ENCODE data around the gene ECT2.
"Not testable (repeated sequence)": the region's sequence is repeated elsewhere in the genome, so short reads cannot be mapped to it uniquely, and the experiment has no call there.

ECT2 gene

GRCh38 chr3:172813462-172813861 lies 62.9 kb downstream of the ECT2 start:
- DNase-seq: no peak

DNA sequence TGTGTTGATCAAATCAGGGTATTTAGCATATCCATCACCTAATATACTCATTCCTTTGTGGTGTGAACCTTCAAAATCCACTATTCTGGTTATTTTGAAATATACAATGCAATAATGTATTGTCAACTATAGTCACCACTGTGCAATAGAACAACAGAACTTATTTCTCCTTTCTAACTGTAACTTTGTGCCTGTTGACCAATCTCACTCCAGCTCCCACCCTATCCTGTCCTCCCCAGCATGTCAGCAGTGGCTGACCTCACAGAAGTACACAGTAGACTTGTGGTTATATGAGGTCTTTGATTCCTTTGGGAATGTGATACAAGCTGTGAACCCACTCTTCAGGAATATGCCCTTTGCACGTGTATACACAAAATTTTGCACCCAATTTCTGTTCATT lies 64.2 kb downstream of the ECT2 start:
- no peak for DNase-seq

DNA sequence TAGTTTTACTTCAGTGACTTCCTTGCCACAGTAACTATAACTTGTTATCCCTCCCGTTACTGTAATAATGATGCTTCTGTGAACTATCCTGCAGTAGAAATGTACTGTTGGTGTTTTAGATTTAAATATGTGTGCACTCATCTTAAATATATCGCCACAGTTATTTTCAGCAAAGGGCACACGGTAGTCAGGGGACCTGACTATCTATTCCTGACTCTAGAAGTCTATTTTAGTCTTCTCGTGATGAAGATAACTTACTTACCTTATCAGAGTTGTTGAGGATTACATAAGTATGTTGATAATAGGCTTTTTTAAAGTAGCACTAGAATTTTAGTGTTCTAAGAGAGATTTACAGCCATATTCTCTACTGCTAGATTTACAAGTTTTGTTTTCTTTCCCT lies 65.3 kb downstream of the ECT2 start:
- no peak for DNase-seq

GRCh38 chr3:172816281-172816680 lies 65.8 kb downstream of the ECT2 start:
- no peak for DNase-seq

- DNase-seq: no peak
These were observed 66.4 kb downstream of the ECT2 start for GRCh38 chr3:172816968-172817367.

DNA sequence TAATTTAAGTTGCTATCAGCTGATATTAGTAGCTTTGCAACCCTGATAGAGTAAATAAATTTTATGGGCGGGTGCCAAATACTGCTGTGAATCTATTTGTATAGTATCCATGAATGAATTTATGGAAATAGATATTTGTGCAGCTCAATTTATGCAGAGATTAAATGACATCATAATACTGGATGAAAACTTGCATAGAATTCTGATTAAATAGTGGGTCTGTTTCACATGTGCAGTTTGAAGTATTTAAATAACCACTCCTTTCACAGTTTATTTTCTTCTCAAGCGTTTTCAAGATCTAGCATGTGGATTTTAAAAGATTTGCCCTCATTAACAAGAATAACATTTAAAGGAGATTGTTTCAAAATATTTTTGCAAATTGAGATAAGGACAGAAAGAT lies 70.0 kb downstream of the ECT2 start:
- no peak for DNase-seq

DNA sequence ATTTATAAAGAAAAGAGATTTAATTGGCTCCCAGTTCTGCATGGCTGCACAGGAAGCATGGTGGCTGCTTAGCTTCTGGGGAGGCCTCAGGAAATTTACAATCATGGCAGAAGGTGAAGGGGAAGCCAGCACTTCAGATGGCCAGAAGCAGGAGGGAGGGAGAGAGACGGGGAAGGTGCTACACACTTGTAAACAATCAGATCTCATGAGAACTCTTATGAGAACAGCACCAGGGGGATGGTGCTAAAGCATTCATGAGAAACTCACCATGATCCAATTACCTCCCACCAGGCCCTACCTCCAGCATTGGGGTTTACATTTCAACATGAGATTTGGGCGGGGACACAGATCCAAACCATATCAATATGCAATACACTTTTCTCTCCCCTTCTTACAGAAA lies 73.7 kb downstream of the ECT2 start:
- no peak for DNase-seq

DNA sequence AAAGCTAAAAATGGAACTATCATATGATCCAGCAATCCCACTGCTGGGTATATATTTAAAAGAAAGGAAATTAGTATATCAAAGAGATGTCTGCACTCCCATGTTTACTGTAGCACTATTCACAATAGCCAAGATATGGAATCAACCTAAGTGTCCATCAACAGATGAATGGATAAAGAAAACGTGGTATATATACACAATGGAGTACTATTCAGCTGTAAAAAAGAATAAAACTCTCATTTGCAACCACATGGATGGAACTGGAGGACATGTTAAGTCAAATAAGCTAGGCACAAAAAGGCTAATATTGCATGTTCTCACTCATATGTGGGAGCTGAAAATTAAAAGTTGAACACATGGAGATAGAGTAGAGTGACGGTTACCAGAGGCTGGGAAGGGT lies 76.7 kb downstream of the ECT2 start:
- DNase-seq: not testable (repeated sequence)

GRCh38 chr3:172832983-172833382 lies 82.5 kb downstream of the ECT2 start:
- DNase-seq: no peak

GRCh38 chr3:172836390-172836997 lies 86.0 kb downstream of the ECT2 start:
- DNase-seq: peak; percentile 46

DNA sequence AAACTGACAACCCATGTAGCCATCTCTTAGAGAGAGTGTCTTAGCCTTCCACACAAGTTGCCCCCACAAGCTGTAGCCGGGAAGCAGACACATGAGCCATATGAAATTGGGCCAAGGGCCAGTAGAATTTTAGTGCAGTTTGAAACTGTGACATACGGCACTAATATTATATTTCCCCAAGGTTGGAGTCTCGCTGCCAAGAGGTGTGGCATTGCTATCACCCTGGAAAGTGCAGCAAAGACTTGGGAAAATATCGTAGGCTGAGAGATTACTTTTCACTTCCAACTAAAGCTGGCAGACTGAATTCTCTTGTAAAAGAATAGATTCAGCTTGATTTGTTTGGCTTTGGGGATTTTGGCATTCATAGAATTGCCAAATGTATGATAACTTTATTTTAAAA lies 89.2 kb downstream of the ECT2 start:
- no peak for DNase-seq

DNA sequence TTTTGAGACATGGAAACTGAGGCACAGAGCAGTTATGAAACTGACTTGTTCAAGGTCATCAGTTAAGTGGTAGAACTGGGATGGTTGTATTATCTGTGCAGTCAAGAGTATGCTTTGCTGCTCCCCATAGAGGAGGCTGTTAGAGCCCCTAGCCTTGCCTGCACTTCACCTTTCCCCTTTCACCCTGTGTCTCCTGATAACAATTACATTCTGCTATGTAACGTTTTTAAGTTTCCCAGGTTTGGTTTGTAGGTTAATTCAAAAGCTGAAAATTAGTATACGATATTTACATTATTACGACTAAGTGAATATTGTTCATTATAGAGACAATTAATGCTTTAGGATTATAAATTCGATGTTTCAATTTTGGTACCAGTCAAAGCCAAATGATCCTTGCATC lies 89.9 kb downstream of the ECT2 start:
- DNase-seq: no peak

GRCh38 chr3:172840913-172841312 lies 90.4 kb downstream of the ECT2 start:
- DNase-seq: no peak

GRCh38 chr3:172844428-172844827 lies 93.9 kb downstream of the ECT2 start:
- DNase-seq: no peak

DNA sequence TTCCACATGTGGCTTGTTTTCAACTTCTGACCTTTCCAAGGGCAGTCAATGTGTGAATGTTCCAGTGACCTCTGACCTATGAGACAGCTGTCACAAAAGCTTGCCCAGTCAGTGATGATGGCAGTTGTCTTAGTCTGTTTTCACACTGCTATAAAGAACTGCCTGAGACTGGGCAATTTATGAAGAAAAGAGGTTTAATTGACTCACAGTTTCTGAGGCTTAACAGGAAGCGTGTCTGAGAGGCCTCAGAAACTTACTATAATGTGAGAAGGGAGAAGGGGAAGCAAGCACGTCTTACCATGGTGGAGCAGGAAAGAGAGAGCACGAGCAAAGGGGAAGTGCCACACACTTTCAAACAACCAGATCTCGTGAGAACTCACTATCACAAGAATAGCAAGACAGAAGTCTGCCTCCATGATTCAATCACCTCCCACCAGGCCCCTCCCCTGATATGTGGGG lies 95.6 kb downstream of the ECT2 start:
- no peak for DNase-seq

- DNase-seq: no peak
These were observed 96.2 kb downstream of the ECT2 start for GRCh38 chr3:172846706-172847105.

DNA sequence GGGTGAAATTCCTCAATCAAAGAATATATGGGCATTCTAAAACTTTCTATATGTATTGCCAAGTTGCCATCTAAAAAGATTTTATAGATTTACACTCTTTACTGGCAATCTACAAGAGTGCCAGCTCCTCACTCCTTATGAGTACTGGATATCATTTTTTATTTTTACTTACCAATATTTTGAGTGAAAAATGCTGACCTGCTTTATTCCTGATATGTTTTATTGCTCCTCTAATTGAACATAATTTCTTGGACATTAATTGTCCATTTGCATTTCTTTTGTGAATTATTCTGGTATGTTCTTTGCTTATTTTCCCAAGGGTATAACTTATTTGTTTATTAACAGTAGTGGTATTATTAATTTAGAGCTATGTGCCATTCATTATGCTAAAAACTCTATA lies 96.8 kb downstream of the ECT2 start:
- DNase-seq: no peak

- DNase-seq: no peak
These were observed 98.4 kb downstream of the ECT2 start for GRCh38 chr3:172848910-172849309.

GRCh38 chr3:172853005-172853404 lies 102.5 kb downstream of the ECT2 start:
- no peak for DNase-seq

DNA sequence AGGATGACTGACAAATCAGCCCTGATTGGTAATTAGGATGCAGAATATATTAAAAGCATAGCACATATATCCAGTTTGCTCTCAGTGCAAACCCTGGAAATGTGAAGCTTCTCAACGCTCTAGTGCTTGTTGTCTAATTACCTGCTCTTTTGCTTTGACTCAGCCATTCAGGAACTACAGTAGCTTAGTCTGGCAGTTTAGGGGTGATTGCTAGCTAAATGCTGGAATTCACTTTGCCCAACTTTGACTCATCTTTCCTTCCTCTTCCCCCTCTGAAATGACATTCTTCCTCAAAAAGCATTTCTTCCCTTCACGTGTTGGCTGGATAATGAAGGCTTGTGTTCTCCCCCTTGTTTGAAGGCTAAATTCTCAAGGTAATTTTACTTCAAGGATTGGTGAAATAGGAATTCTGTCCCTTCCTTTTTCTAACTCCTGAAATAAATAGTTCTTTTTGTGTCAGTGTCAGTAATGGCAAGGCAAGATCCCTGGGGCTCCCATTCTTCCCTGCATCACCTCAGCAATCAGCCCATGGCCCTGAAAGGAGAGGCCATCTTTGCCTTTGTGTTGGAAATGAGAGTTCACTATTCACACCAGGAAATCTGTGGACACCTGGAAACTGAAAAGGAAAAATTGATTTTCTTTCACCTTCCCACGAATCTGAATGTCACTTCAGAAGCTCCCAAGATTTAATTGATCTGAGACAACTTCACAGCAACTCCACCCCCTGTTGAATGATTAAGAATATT lies 103.6 kb downstream of the ECT2 start:
- DNase-seq: peak; percentile 53

DNA sequence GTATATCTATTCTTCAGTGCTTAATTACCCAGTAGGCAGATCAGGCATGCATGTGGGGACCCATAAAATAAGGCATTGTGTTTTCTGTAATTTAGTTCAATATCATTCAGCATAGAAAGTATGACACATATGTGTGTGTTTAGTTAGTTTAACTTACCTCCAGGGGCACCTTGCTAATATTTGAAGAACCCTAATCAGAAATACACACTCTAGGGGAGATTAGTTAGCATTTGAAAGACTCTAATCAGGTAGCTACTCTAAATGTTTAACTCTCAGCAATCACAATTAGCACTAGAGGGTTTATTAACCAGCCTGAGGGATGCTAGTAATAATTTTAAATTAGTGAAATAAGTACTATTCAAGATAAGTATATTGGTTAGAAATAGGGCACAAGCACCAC lies 104.5 kb downstream of the ECT2 start:
- no peak for DNase-seq

DNA sequence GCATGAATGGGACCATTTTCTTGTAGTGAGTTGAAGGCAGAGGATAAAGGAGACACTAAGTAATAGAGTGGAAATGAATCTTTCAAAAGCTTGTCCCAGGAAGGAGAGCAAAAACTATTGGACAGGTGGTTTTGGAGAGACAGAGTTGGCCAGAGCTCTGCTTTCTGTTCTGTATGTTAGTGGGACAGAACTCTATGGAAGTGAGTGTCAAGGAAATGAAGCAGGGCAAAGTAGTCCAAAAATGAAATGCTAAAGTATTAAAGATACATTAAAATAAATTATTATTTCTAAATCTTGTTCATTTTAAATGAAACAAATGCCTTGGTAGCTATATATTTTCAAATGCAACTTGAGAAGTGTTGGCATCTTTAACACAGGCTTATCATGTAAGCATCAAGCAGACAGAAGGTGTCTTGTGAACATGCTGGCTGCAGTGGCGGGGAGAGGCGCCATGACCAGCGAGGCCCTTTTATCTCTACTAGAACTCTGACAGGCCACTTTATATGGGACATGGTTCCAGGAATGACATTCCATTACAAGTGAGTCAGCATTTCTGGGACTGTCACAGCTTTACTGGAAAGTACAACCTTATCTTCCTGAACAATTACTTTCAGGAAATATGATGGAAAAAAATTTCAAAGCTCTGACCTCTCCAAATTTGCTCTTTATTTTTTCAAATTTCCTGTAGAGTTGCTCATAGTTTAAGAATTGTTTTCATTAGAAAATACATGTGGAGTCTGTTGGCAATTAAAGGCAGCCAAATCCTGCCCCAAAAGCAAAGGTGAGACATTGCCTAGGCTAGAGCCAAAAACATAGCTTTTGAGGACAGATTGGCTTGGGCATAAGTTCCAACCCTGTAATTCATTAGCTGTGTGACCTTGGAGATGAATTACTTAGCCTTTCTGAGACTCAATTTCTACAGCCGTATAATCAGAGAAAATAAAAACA lies 106.5 kb downstream of the ECT2 start:
- no peak for DNase-seq

DNA sequence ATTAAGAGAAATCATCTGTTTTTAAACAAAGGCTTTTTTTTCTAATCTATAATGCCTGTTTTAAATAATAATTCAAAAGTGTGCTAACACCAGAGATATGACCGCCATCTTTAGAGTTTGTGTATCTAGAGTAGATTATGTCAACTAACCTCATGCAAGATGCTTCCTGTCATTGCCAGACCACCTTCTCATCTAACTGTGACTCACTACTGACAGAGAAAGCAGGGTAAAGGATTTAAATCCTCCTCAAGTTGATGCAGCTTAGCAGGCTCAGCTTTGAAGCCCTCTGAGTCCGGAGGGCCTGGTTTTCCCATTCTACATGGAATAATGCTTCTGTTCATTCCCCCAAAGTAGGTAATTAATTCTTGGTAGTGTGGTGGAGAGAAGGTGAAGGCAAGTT lies 108.5 kb downstream of the ECT2 start:
- DNase-seq: no peak

All from NCI-H2227 treated with DMSO at 0.1 percent for 48 hours (cell line).